HCEC 1CT (cell line): ENCODE data around the gene HTR3B.
A peak's percentile ranks its signal among the peaks of the same experiment; 100 is the strongest.
"Not testable (repeated sequence)": the region's sequence is repeated elsewhere in the genome, so short reads cannot be mapped to it uniquely, and the experiment has no call there.

Source experiments
- DNase-seq: peaks from one replicate; pipeline ENCODE4 v3.0.0-alpha.2; 2017

HTR3B gene

DNA sequence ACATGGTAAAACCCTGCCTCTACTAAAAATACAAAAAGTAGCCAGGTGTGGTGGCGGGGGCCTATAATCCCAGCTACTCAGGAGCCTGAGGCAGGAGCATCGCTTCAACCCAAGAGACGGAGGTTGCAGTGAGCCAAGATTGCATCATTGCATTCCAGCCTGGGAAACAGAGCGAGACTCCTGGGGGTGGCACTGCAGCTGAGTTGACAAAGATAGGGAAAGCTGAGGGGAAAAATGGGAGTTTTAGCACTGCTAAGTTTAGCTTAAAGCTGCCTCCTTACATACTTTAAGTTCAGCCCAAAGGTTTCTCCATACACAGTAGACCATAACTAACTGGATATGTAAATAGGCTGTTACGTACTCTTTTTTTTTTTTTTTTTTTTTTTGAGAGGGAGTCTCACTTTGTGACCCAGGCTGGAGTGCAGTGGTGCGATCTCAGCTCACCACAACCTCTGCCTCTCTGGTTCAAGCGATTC, 20.2 kb upstream of the HTR3B start:
- DNase-seq, result no peak

DNA sequence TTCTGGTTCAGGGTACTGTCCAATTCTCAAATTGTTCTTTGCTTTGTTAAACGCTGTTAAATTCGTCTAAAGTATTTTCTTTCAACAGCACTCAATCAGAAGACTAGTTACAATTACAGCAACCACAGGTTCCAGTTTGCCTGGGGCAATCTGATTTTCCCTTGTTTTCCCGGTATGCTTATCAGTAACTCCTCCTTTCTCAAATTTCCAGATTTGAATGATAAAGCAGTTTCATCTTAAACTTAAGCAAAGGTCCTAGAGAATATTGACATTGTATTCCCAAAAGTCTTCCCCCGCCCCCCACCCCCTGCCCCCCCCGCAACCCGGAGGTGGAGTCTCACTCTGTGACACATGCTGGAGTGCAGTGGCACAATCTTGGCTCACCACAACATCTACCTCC, 18.7 kb upstream of the HTR3B start:
- DNase-seq, result no peak

DNA sequence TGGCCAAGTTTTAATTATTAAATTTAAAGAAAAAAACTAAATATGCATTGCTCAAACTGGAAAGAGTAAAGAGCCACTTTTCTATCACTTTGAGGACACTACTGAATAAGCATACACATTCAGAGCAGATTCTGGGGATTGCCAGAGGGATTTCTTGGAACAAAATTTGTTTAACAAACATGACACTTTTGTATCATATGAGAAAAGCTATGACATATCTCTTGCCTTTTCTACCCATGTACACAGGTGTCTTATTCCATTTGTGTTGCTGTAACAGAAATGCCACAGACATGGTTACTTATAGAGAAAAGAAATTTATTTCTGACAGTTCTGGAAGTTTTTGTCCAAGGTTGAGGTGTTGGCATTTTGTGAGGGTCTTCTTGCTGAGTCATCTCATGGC, 15.7 kb upstream of the HTR3B start:
- no peak for DNase-seq

DNA sequence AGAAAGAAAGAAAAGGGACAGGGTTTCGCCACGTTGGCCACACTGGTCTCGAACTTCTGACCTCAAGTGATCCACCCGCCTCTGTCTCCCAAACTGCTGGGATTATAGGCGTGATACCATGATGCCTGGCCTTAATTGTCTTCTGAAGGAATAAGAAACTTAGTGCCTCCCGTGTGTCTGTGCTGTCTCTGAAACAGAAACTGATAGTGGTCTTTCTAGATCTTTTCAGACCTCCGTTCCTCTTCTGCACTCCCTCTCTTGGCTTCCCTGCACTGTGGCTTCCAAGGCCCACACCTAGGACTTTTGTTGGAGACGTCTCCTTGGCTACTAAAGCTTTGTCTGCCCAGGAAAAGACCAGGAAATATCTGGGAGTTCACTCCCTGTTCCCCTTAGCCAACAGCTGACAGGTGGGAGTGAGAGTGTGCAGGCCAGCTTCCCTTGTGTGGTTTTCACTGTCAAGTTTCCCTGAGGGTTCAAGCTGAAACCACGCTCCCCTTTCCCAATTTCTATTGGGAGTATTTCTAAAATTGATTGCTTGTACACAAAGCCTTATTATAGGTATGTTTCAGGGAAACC, 10.1 kb upstream of the HTR3B start:
- DNase-seq, result no peak

DNA sequence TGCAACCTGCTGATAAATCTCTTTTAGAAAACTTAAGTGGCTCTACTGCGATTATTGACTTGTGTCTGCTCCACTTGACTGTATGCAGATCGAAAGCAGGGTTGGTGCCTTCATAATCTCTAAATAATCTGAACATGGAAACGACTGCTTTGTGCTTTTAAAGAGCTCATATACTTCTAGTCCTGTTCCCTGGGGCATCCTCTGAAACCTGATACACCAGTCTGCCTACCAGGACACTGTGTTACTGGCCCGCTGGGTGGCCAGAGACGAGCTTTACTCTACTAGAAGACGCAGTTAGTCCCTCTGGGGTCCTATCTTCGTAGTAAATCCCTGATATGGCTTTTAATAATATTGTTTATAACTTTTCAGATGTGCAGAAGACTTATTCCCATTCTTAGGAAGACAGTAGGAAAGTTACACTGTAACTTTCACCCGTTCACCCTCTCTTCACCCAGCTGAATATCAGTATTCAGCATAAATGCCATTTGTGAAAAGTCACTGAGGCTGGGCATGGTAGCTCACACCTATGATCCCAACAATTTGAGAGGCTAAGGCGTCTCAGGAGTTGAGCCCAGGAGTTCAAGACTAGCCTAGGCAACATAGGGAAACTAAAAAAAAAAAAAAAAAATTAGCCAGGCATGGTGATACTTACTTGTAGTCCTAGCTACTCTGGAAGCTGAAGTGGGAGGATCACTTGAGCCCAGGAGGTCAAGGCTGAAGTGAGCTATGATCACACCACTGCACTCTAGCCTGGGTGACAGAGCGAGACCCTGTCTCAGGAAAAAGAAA, 9.0 kb upstream of the HTR3B start:
- no peak for DNase-seq

DNA sequence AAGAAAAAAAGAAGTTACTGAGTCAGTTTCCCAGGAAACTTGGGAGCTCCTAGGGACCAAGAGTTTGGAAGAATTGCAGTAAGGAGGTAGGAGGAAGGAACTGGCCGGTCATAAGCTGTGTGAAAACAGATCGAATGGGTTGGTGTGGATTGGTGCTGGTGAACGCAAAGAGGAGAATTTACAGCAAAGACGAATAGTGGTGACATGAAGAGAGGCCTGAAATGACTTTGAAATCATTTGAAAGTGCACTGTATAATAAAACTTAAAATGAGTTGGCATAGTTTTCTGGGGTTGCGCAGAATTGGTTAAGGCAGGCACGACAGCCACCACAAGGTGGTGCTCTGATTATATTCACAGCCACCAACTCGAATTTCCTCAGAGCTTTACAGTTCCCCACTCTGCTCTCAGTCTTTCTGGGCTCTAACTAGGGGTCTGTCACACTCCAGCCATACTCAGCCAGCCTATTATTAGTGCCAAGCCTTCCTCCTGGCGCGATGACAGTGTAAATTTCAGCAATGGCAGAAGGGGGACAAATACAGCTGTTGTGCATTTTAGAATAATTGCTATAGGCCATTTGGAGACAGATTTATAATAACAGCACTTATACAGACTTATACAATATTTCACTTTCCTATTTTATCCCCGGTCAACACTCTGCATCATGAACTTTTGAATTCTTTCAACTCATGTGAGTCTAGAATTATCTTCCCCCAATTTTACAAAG, 8.3 kb upstream of the HTR3B start:
- peak; percentile 34 for DNase-seq

DNA sequence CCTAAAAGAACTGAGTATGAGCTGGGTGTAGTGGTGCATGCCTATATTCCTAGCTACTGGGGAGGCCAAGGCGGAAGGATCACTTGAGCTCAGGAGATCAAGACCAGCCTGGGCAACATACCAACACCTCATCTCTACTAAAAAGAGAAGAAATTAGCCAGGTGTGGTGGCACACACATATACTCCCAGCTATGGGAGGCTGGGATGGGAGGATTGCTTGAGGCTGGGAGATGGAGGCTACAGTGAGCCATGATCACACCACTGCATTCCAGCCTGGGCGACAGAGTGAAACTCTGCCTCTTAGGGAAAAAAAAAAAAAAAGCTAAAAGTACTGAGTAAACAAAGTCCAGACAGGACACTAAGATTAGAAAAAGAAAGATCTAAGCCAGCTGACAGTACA, 3.5 kb upstream of the HTR3B start:
- no peak for DNase-seq

DNA sequence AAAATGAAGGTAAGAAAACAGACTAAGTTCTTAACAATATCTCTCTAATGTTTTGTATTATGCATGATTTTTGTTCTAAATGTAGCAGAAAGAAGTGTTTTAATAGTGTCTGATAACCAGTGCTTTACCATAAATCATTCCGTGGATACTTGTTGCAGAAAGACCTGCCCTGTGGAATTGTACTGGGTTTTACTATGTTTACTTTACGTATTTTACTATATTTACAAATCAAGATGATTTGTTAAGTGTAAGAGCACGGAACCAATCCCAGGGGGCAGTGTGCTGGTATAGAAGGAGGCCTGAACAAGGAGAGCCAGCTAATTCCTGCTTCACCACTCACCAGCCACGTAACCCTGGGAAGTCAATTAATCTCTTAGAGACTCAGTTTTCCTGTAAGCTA, 1.4 kb downstream of the HTR3B start:
- peak; percentile 67 for DNase-seq

DNA sequence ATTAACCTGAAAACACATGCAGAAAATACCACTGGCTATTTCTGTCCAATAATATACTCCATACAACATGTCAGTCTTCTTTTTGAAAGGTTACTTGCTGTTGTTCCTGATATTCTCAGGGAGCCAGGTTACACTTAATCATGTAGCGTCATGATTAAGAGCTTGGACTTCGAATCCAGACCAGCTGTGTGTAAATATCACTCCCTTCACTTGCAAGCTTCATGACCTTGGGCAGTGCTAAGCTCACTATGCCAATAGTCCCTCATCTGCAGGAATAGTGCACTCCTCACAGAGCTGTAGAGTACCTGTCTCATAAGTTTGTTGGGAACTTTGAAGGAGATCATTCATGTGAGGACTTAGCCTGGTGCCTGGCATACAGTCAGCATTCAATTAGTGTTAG, 1.9 kb downstream of the HTR3B start:
- DNase-seq, result no peak

DNA sequence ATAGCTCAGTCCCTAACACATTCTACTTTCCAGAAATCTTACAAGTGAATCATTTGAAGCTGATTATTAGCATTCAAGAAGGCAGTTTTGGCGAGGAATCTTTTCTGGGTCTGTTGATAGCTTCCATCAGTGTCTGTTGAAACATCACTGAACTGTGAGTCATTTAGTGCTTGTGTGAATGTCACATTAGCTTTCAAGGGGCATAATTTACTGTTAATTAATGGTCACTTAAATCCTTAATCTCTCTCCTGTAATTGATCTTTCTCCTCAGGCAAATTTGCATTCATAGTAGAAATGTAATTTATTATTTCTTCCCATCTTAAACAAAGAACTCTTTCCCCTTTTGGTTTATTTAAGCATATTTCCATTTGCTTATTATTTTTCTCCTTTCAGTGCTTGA, 2.6 kb downstream of the HTR3B start:
- no peak for DNase-seq

DNA sequence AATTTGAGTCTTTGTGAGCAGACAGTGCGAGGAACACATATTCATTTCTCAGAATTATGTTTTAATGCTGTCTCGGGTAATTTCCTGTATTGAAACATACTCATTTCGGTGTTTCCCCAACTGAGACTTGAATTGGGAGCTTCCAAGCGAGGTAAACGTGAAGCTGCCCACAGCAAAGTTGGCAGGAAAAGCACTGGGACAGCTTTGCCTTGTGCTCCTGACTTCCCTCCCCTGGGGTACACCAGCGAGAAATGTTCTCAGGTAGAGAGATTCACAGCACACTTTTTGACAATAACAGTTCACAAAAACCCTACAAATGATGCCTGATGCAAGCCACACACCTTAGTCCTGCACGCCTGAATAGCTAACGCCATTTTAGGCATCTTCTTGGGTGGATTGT, 3.1 kb downstream of the HTR3B start:
- DNase-seq, result no peak

DNA sequence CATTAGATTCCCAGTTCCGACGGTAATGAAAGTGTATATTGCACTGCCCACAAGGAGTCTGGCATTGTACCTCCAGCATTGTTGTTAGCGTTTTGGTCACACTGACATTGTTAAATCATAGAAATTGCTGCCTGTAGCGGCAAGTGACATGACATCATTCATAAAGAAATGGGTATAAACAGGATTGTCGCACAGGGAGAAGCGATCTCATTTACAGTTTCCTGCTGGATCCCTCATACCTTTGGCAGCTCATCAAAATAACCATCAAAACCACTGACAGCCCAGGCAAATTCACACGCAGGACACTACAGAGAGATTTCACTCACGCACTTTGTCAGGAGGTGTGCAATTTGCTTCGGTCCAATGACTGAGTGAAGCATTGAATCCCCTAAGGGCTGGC, 3.5 kb downstream of the HTR3B start:
- DNase-seq, result no peak

DNA sequence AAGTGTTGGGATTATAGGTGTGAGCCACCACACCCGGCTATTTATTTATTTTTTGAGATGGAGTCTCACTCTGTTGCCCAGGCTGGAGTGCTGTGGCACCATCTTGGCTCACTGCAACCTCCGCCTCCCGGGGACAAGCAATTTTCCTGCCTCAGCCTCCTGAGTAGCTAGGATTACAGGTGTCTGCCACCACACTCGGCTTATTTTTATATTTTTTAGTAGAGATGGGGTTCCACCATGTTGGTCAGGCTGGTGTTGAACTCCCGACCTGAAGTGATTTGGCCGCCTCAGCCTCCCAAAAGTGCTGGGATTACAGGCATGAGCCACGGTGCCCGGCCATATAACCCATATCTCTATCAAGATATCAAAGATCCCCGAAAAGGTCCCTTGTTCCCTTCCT, 6.9 kb downstream of the HTR3B start:
- DNase-seq, result not testable (repeated sequence)

DNA sequence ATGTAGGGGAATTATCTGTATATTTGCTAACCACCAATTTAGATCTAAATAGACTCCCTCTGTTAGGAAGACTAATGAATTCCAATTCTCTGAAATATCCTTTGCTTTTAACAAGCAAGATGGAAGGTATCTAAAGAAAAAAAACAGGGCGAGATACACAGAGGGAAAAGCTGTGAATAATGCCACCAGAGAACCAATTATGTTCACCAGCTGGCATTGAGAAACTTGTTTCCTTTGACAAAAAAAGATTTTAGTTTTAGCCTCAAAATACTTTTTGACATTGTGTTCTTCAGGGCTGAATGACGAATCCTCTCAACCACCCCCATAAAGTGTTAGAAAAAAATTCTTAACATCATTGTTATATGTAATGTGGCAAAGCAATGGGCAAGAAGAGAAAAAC, 19.0 kb downstream of the HTR3B start:
- DNase-seq, result no peak

DNA sequence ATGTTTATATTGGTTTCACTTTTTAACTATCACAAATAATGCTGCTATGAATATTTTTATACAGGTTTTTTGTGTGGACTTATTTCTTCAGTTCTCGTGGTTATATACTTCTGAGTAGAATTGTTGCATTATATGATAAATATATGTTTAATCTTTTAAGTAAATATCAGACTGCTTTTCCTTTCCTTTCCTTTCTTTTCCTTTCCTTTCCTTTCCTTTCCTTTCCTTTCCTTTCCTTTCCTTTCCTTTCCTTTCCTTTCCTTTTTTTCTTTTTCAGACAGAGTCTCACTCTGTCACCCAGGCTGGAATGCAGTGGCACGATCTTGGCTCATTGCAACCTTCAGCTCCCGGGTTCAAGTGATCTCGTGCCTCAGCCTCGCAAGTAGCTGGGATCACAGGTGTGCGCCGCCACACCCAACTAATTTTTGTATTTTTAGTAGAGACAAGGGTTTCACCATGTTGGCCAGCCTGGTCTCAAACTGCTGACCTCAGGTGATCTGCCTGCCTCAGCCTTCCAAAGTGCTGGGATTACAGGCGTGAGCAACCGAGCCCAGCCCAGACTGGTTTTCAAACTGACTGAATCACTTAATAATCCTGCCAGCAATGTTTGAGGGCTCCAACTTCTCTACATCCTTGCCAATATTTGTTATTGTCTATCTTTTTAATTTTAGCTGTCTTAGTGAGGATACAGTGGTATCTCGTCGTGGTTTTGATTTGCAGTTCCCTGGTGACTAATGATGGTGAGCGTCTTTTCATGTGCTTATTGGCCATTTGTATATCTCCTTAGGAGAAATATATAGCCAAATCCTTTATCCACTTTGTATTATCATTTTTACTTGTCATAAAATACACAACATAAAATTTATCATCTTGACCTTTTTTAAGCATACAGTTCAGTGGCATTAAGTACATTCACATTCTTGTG, 21.9 kb downstream of the HTR3B start:
- peak; percentile 2 for DNase-seq

DNA sequence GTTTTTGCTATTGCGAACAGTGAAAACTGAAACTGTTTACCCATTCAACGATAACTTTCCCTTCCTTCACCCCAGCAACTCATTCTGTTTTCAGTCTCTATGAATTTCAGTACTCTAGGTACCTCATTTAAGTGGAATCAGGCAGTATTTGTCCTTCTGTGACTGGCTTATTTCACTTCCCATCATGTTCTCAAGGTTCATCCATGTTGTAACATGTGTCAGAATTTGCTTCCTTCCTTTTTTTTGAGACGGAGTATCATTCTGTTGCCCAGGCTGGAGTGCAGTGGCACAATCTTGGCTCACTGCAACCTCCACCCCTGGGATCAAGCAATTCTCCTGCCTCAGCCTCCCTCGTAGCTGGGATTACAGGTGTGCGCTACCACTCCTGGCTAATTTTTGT, 23.7 kb downstream of the HTR3B start:
- DNase-seq, result no peak

DNA sequence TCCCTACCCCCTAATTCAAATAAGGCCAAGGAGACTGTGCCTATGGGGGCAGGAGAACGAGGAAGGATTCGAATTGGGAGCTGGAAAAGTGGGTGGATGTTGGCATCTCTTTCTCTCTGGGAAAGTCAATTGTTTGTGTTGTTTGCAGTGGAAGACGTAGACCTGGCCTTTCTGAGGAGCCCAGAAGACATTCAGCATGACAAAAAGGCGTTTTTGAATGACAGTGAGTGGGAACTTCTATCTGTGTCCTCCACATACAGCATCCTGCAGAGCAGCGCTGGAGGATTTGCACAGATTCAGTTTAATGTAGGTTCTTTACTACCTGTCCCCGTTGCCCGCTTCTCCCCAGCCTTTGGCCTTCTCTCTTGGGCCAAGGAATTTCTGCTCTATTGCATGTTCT, 28.2 kb downstream of the HTR3B start:
- no peak for DNase-seq

DNA sequence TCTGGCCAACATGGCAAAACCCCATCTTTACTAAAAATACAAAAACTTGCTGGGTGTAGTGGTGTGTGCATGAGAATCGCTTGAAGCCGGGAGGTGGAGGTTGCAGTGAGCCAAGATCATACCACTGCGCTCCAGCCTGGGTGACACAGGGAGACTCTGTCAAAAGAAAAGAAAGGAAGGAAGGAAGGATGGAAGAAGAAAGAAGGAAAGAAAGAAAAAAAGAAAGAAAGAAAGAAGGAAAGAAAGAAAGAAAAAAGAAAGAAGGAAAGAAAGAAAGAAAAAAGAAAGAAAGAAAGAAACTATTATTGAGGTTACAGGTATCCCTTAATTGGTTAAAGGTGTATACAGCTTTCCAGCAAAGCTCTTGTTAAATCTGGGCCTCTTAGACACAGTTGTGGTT, 29.6 kb downstream of the HTR3B start:
- DNase-seq, result not testable (repeated sequence)

DNA sequence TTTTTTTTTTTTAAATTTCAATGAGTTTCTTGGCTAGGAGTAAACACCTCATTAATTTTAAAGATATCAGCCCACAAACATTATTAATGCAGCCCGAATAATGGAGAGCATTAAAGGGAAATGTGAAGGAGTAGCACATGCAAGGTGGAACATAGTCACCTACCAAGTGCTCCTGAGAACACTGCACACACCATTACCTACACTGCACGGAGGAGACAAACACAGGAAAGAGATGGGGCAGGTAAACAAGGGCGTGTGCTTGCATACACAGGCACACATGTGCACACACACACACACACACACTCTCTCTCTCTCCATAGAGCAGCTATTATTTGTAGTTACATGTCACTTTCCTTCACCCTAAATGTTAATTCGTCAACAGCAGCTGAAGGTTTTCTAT, 30.2 kb downstream of the HTR3B start:
- DNase-seq, result no peak

DNA sequence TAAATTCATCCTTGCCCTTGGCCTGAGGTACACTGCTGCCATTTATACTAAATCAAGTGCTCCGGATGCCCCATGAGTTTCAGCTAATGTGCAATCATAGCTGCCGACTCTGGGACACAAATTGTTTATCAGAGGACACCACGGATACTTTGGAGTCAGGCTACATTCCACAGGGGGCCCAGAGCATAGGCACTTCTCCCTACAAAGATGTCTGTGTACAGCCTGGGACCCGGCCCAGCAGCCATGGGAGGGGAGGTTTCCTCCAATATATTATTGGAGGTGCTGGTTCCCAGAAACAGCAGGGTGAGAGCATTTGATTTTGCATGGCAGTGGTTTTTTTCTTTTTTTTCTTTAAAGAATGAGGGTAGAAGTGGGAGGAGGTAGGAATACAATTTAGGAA, 31.3 kb downstream of the HTR3B start:
- no peak for DNase-seq

DNA sequence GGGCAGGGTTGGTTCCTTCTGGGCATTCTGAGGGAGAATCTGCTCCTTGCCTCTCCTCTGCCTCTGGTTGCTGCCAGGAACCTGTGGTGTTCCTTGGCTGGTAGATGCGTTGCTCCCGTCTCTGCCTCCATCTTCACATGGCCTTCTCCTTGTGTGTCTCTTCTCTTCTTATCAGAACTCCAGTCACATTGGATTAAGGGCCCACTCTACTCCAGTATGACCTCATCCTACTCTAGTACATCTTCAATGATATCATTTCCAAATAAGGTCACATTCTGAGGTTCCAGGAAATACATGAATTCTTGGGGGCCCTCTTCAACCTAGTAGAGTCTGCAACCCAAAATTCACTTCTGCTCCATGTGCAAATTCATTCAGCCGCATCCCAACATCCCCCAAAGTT, 33.3 kb downstream of the HTR3B start:
- no peak for DNase-seq

DNA sequence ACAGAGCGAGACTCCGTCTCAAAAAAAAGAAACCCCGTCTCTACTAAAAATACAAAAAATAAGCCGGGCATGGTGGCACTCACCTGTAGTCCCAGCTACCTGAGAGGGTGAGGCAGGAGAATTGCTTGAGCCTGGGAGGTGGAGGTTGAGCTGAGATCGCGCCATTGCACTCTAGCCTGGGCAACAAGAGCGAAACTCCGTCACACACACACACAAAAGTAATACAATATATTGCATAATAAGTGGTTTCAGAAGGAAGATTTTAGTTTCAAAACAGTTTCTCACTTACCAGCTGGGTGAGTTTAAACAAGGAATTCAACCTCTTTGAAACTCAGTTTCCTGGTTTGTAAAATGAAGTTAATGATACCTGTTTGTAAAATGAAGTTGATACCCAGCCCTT, 37.7 kb downstream of the HTR3B start:
- DNase-seq, result no peak

DNA sequence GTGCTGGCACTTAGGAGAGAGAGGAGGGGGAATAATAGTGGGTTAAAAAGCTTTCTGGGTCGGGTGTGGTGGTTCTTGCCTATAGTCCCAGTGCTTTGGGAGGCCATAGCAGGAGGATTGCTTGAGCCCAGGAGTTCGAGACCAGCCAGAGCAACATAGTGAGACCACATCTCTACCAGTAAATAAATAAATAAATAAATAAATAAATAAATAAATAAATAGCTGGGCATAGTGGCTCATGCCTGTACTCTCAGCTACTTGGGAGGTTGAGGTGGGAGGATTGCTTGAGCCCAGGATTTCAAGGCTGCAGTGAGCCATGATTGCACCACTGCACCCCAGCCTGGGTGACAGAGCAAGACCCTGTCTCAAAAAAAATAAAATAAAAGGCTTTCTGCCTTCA, 41.6 kb downstream of the HTR3B start:
- not testable (repeated sequence) for DNase-seq
